DND-41 (cell line): ENCODE measurements around the gene KSR2.

ENCODE experiments used
- ATAC-seq: fragments of 200-7000 bp; cut with Tn5 transposase; 3 replicates; pipeline ENCODE4 v1.9.1; 2021; ENCODE audit warnings: low read depth; ENCODE audit not compliant: insufficient read depth
- DNase-seq: peaks from one replicate; pipeline ENCODE4 v3.0.0-alpha.2; 2020
- H2AFZ ChIP-seq: 2 replicates; pipeline ENCODE4 v1.6.0; 2012; ENCODE audit warnings: low read depth, low read length
- H3K27ac ChIP-seq: 2 replicates; pipeline ENCODE4 v1.5.1; 2012; ENCODE audit warnings: low read length, inconsistent platforms
- H3K27me3 ChIP-seq: fragments of 200-600 bp; sonication (generic); 2 replicates; pipeline ENCODE4 v1.6.0; 2012; ENCODE audit warnings: low read length, mild to moderate bottlenecking, inconsistent platforms; ENCODE audit not compliant: insufficient read depth, poor library complexity
- H3K36me3 ChIP-seq: 2 replicates; pipeline ENCODE4 v1.5.1; 2012; ENCODE audit warnings: low read length, inconsistent platforms; ENCODE audit not compliant: insufficient read depth
- H3K4me1 ChIP-seq: 2 replicates; pipeline ENCODE4 v1.5.1; 2012; ENCODE audit warnings: mild to moderate bottlenecking, low read length; ENCODE audit not compliant: insufficient read depth
- H3K4me2 ChIP-seq: 2 replicates; pipeline ENCODE4 v1.6.0; 2012; ENCODE audit warnings: mild to moderate bottlenecking, moderate library complexity, low read length, inconsistent platforms; ENCODE audit not compliant: insufficient read depth
- H3K4me3 ChIP-seq, 2 experiments: fragments of 200-600 bp in 1 of 2; shearing (Covaris generic) in 1 of 2; 2 replicates each; pipeline ENCODE4 v1.5.1; 2012 to 2016; ENCODE audit warnings: inconsistent platforms in 2 of 2, low read length in 2 of 2, mild to moderate bottlenecking in 2 of 2, low read depth in 1 of 2, moderate library complexity in 1 of 2
- H3K79me2 ChIP-seq: 2 replicates; pipeline ENCODE4 v1.6.0; 2012; ENCODE audit warnings: low read length, inconsistent platforms; ENCODE audit not compliant: insufficient read depth
- H3K9ac ChIP-seq: 2 replicates; pipeline ENCODE4 v1.6.0; 2012; ENCODE audit warnings: low read depth, mild to moderate bottlenecking, inconsistent platforms, low read length, moderate library complexity
- H3K9me3 ChIP-seq: 2 replicates; pipeline ENCODE4 v1.5.1; 2012; ENCODE audit warnings: low read length, moderate library complexity, mild to moderate bottlenecking, inconsistent platforms; ENCODE audit not compliant: insufficient read depth, severe bottlenecking
- H4K20me1 ChIP-seq: 2 replicates; pipeline ENCODE4 v1.6.0; 2012; ENCODE audit warnings: low read length; ENCODE audit not compliant: insufficient read depth
- CTCF ChIP-seq: IDR thresholded peaks from 2 replicates; pipeline ENCODE4 v1.5.1; 2012; ENCODE audit warnings: borderline replicate concordance, low read length, moderate library complexity, mild to moderate bottlenecking; ENCODE audit not compliant: poor library complexity, severe bottlenecking; ENCODE audit errors: extremely low read depth
- EZH2 ChIP-seq: IDR thresholded peaks from 3 replicates; pipeline ENCODE4 v1.6.1; 2012; ENCODE audit warnings: borderline replicate concordance, low read depth, mild to moderate bottlenecking, moderate library complexity, low read length, inconsistent platforms; ENCODE audit not compliant: severe bottlenecking

The KSR2 gene

DNA sequence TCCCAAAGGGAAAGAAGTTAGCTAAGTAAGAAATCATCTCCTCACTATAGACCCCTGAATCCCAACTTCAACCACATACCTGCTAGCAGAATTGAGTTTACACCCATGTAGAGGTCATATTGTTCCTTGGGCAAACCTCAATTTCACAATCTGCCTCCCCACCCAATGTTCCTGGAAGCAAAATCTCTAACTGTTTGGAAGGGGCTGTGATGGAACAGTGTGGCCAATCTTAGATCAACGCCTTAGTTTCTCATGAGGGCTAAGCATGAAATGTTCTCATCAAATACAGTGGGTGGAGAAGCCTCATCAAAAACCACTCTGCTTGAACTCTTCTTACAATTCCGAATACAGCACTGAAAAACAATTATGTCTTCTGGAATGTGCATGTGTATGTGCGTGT, 323.3 kb downstream of the KSR2 start:
- H3K36me3 ChIP-seq: no peaks in the 10 kb centered on the region
- H3K27me3 ChIP-seq: peaks cover 16% of the 10 kb centered on the region
- no peaks in the 10 kb centered on the region for H3K9me3 ChIP-seq
- ATAC-seq (no peak), DNase-seq (no peak)
- no peak overlapping the region for H3K27ac ChIP-seq
- H4K20me1 ChIP-seq: no peaks in the 10 kb centered on the region
- H3K79me2 ChIP-seq: no peaks in the 10 kb centered on the region
- H3K4me3 ChIP-seq: no peak overlapping the region
- no peaks in the 10 kb centered on the region for H3K4me1 ChIP-seq
- no peak for TF ChIP-seq CTCF
- TF ChIP-seq EZH2: no peak
- no peak overlapping the region for H3K9ac ChIP-seq
- no peak overlapping the region for H2AFZ ChIP-seq
- no peak overlapping the region for H3K4me2 ChIP-seq

- ATAC-seq: no peak
- H3K4me3 ChIP-seq: no peak overlapping the region
- TF ChIP-seq CTCF: no peak
- no peak for TF ChIP-seq EZH2
- no peak overlapping the region for H2AFZ ChIP-seq
- H3K4me1 ChIP-seq: no peaks in the 10 kb centered on the region
- no peak overlapping the region for H3K27ac ChIP-seq
- H3K9me3 ChIP-seq: no peaks in the 10 kb centered on the region
- H3K36me3 ChIP-seq: no peaks in the 10 kb centered on the region
- peaks cover 16% of the 10 kb centered on the region for H3K27me3 ChIP-seq
- no peaks in the 10 kb centered on the region for H4K20me1 ChIP-seq
- no peaks in the 10 kb centered on the region for H3K79me2 ChIP-seq
- H3K4me2 ChIP-seq: no peak overlapping the region
- H3K9ac ChIP-seq: no peak overlapping the region
- no peak for DNase-seq
These were observed 324.8 kb downstream of the KSR2 start for GRCh38 chr12:117643971-117644370.

DNA sequence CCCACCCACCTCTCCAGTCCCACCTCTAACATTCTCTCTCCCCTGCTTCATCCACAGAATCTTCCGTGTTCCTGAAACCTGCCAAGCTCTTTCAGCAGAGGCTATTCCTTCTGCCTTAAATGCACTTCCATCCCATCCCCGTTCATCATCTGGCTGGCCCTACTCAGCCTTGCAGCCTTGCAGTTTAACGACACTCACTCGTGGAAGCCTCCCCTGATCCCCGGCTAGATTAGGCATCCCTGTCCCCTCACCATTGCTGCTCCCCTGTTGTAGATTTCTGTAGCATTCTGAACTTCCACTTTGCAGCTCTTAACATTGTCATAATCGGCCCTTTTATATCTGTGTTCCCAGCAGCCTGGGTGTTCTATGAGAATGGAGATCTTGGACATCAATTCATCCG, 326.9 kb downstream of the KSR2 start:
- Histone ChIP-seq H3K27ac (no peak overlapping the region), H3K79me2 (no peaks in the 10 kb centered on the region), H3K4me2 (no peak overlapping the region), H2AFZ (no peak overlapping the region), H4K20me1 (no peaks in the 10 kb centered on the region), H3K4me3 (no peak overlapping the region), H3K36me3 (no peaks in the 10 kb centered on the region), H3K9me3 (peaks cover 3% of the 10 kb centered on the region), H3K27me3 (peaks cover 16% of the 10 kb centered on the region), H3K4me1 (no peaks in the 10 kb centered on the region), H3K9ac (no peak overlapping the region)
- TF ChIP-seq CTCF (no peak), EZH2 (no peak)
- ATAC-seq: no peak
- DNase-seq: no peak

- Histone ChIP-seq H3K79me2 (no peaks in the 10 kb centered on the region), H3K4me1 (peaks cover under 1% of the 10 kb centered on the region; the same call in 1 of the 2 replicates), H3K9ac (no peak overlapping the region), H3K9me3 (peaks cover 3% of the 10 kb centered on the region), H4K20me1 (no peaks in the 10 kb centered on the region), H3K4me3 (no peak overlapping the region), H3K27me3 (peaks cover 16% of the 10 kb centered on the region), H3K36me3 (no peaks in the 10 kb centered on the region), H2AFZ (no peak overlapping the region), H3K27ac (no peak overlapping the region), H3K4me2 (no peak overlapping the region)
- TF ChIP-seq CTCF (no peak), EZH2 (no peak)
- no peak for DNase-seq
- no peak for ATAC-seq
These were observed 328.3 kb downstream of the KSR2 start for GRCh38 chr12:117640511-117640910.
